GM12878 (cell line): ENCODE measurements around the gene METTL17. TPM values are rescaled to one million over a fixed set of nuclear protein-coding genes. Genes with fewer than 3 reads are reported as not detected.

Experiments used
- ATAC-seq: fragments of 200-7000 bp; cut with Tn5 transposase; 3 replicates; pipeline ENCODE4 v1.9.1; 2020; ENCODE audit warnings: mild to moderate bottlenecking, moderate library complexity
- BruUV-seq: library from RNA; stranded (reverse); fragments of 400-500 nt; replicated peaks from 2 replicates; lab custom pipeline; 2021; lab: Mats Ljungman, UMichigan
- CTCF ChIA-PET: fragments of 300-600 bp; sonication (Branson Sonifier 250); formaldehyde crosslinking; extraction: SDS; loops from one replicate; lab custom pipeline; 2021; ENCODE audit warnings: inconsistent platforms; lab: Yijun Ruan, JAX
- POLR2A ChIA-PET: fragments of 350-600 bp; formaldehyde crosslinking; extraction: SDS; loops from one replicate; lab custom pipeline; 2021; ENCODE audit warnings: inconsistent platforms; lab: Charles Lee
- RAD21 ChIA-PET: fragments of 300-600 bp; sonication (Branson Sonifier 250); formaldehyde crosslinking; loops from one replicate; lab custom pipeline; 2023; ENCODE audit warnings: antibody characterized with exemption; ENCODE audit not compliant: unreplicated experiment; lab: Charles Lee
- SMC1A ChIA-PET: fragments of 300-600 bp; sonication (Branson Sonifier 250); formaldehyde crosslinking; loops from one replicate; lab custom pipeline; 2023; ENCODE audit not compliant: unreplicated experiment, uncharacterized antibody; lab: Charles Lee
- DNase-seq: peaks from one replicate; pipeline ENCODE4 v3.0.0-alpha.2; 2011; ENCODE audit warnings: low read depth, low spot score
- FAIRE-seq: peaks from 3 replicates; lab custom pipeline; 2011; peaks lifted over from hg19 to GRCh38; lab: Jason Lieb, UNC
- H2AFZ ChIP-seq: 2 replicates; pipeline ENCODE4 v1.6.0; 2011; ENCODE audit warnings: low read depth, low read length, control low read depth; ENCODE audit not compliant: control insufficient read depth
- H3K27ac ChIP-seq: 2 replicates; pipeline ENCODE4 v1.5.1; 2011; ENCODE audit warnings: control low read depth; ENCODE audit not compliant: control insufficient read depth, insufficient read depth
- H3K27me3 ChIP-seq, 2 experiments: replicated peaks in 1 of 2; 2 replicates each; pipeline versions ENCODE4 v1.6.0 to v1.6.1; 2011; ENCODE audit warnings: low read length in 1 of 2; ENCODE audit not compliant: control insufficient read depth in 2 of 2, insufficient read depth in 2 of 2
- H3K36me3 ChIP-seq, 2 experiments: 2 replicates each; pipeline ENCODE4 v1.5.1; 2011; ENCODE audit warnings: low read length in 1 of 2; ENCODE audit not compliant: control insufficient read depth in 2 of 2, insufficient read depth in 2 of 2
- H3K4me1 ChIP-seq: 2 replicates; pipeline ENCODE4 v1.6.1; 2011; ENCODE audit warnings: mild to moderate bottlenecking, low read length, moderate library complexity, mixed read lengths; ENCODE audit not compliant: control insufficient read depth, insufficient read depth
- H3K4me2 ChIP-seq: 2 replicates; pipeline ENCODE4 v1.6.0; 2011; ENCODE audit warnings: control low read depth; ENCODE audit not compliant: control insufficient read depth, insufficient read depth
- H3K4me3 ChIP-seq: fragments of 200-600 bp; sonication (generic); 2 replicates; pipeline ENCODE4 v1.5.1; 2016
- H3K79me2 ChIP-seq: 2 replicates; pipeline ENCODE4 v1.6.0; 2011; ENCODE audit warnings: low read length; ENCODE audit not compliant: control insufficient read depth, insufficient read depth
- H3K9ac ChIP-seq: 2 replicates; pipeline ENCODE4 v1.8.0; 2011; ENCODE audit warnings: low read length, control low read depth, mixed read lengths; ENCODE audit not compliant: control insufficient read depth, insufficient read depth
- H3K9me3 ChIP-seq: replicated peaks from 3 replicates; pipeline ENCODE4 v1.5.1; 2011; ENCODE audit warnings: mild to moderate bottlenecking, low read length; ENCODE audit not compliant: control insufficient read depth, insufficient read depth
- H4K20me1 ChIP-seq: 2 replicates; pipeline ENCODE4 v1.6.0; 2011; ENCODE audit not compliant: control insufficient read depth, insufficient read depth
- ASH2L ChIP-seq: fragments of 300-600, 200-600 bp; sonication (generic); IDR thresholded peaks from 2 replicates; pipeline ENCODE4 v1.6.1; 2017; ENCODE audit warnings: low read depth, mild to moderate bottlenecking, borderline replicate concordance
- CBX3 ChIP-seq: fragments of 200-600 bp; sonication (generic); IDR thresholded peaks from 2 replicates; pipeline ENCODE4 v1.6.1; 2016; ENCODE audit warnings: low read depth, borderline replicate concordance
- EP300 ChIP-seq, 2 experiments: fragments of 150-350 bp in 1 of 2; IDR thresholded peaks; 2 replicates each; pipeline ENCODE4 v1.6.1; 2011 to 2012; ENCODE audit warnings: low read depth in 2 of 2, low read length in 2 of 2, borderline replicate concordance in 1 of 2, improper control_type of control experiment in 1 of 2, inconsistent platforms in 1 of 2; ENCODE audit not compliant: control insufficient read depth in 1 of 2
- HDGF ChIP-seq: fragments of 450-650 bp; IDR thresholded peaks from 2 replicates; pipeline ENCODE4 v1.6.1; 2016; ENCODE audit warnings: antibody characterized with exemption
- IKZF2 ChIP-seq, 2 experiments: fragments of 450-650 bp; IDR thresholded peaks; 2 replicates each; pipeline ENCODE4 v1.6.1; 2017; ENCODE audit warnings: mild to moderate bottlenecking in 2 of 2, moderate library complexity in 2 of 2
- KDM1A ChIP-seq: fragments of 200-600 bp; sonication (generic); IDR thresholded peaks from 2 replicates; pipeline ENCODE4 v1.6.1; 2016; ENCODE audit warnings: borderline replicate concordance
- NR2C1 ChIP-seq: fragments of 450-650 bp; IDR thresholded peaks from 2 replicates; pipeline ENCODE4 v1.6.1; 2017; ENCODE audit warnings: antibody characterized with exemption, mild to moderate bottlenecking, moderate library complexity
- PAX5 ChIP-seq: IDR thresholded peaks from 2 replicates; pipeline ENCODE4 v1.6.1; 2011; ENCODE audit warnings: low read depth, low read length, borderline replicate concordance
- SKIL ChIP-seq: fragments of 450-650 bp; IDR thresholded peaks from 2 replicates; pipeline ENCODE4 v1.6.1; 2017; ENCODE audit warnings: mild to moderate bottlenecking, low read depth, inconsistent platforms; ENCODE audit not compliant: poor library complexity, severe bottlenecking
- whole genome bisulfite sequencing: methylation state at CpG from one replicate; pipeline ENCODE4 v1.1.6; 2016; ENCODE audit warnings: low lambda C conversion rate; ENCODE audit not compliant: insufficient replicate concordance, insufficient coverage; ENCODE audit errors: missing lambda C conversion rate; 5-methylcytosine and 5-hydroxymethylcytosine counted together
- in situ Hi-C: fragments of 300-500 bp; cut with MboI; formaldehyde crosslinking; loops from 9 replicates; pipeline ENCODE4 v1.14.3; 2018; ENCODE audit warnings: mixed read lengths
- intact Hi-C: fragments of 100-400 bp; cut with micrococcal nuclease; formaldehyde crosslinking; loops from one replicate; pipeline ENCODE4 v1.14.2; 2022; ENCODE audit not compliant: unreplicated experiment
- polyA plus RNA-seq, 11 experiments: library from polyadenylated mRNA; depleted of rRNA in 4 of 11; unstranded in 6 of 11; stranded (reverse) in 5 of 11; fragments of >200 nt; fragmentation: Nextera tagmentation in 4 of 11; fragmentation: Illumina TruSeq in 1 of 11; extraction: Ambion mirVana in 4 of 11; extraction: Trizol in 1 of 11; gene quantifications; 1 replicate in 1 of 11; 2 replicates in 10 of 11; pipeline versions ENCODE4 v1.2.1 to v1.2.3, GENCODE V29; 2011 to 2016; ENCODE audit warnings: inconsistent platforms in 2 of 11, missing spikeins in 2 of 11, low read depth in 1 of 11
- total RNA-seq, 4 experiments: library from RNA; depleted of rRNA in 3 of 4; stranded (reverse); fragments of >200 nt in 3 of 4; fragmentation: Illumina TruSeq in 1 of 4; extraction: Trizol in 1 of 4; gene quantifications; 2 replicates each; pipeline versions ENCODE4 v1.2.1 to v1.2.3, GENCODE V29; 2013 to 2021

METTL17 gene
- total and polyA plus RNA-seq, 10 of the 15 experiments (the other 5 are each of a cell fraction or from before 2014, with no cell fraction given): 70.4 to 130 (median 97.5) TPM

- TSS peak; percentile 97 for BruUV-seq
- H3K9ac ChIP-seq: peak overlapping the region; percentile 25
These were observed 886 bp upstream of the METTL17 start for GRCh38 chr14:20988717-20989470.

More at GRCh38 chr14:20988717-20989470, 886 bp upstream of the METTL17 start:
- no peaks in the 10 kb centered on the region for H4K20me1 ChIP-seq
- FAIRE-seq (no peak), ATAC-seq (no peak), DNase-seq (no peak)
- POLR2A ChIA-PET: interaction anchor here (1.0 kb wide), 1 partner anchor 310 kb away, joined by 4 read pairs; no protein-coding TSS in a partner anchor
- in situ Hi-C loops (no loop called here), intact Hi-C loops (no loop called here)
- SMC1A ChIA-PET: no interaction called here
- H3K4me2 ChIP-seq: peak overlapping the region; percentile 80
- RAD21 ChIA-PET: no interaction called here
- 0 out of 2 replicates have a peak overlapping the region, but pooled peaks have one; percentile 51 for H3K4me3 ChIP-seq
- peak overlapping the region; percentile 84 for H2AFZ ChIP-seq
- H3K27ac ChIP-seq: peak overlapping the region; percentile 43; the same call in 1 of the 2 replicates
- H3K4me1 ChIP-seq: peaks cover 5% of the 10 kb centered on the region
- H3K79me2 ChIP-seq: peaks cover 16% of the 10 kb centered on the region
- TF ChIP-seq ASH2L: no peak
- TF ChIP-seq NR2C1: no peak
- TF ChIP-seq CBX3: no peak
- TF ChIP-seq SKIL: no peak
- TF ChIP-seq IKZF2 (IDR thresholded peaks at IDR 0.05): no peak
- TF ChIP-seq KDM1A: no peak
- no peak for TF ChIP-seq EP300 (IDR thresholded peaks at IDR 0.05; ENCODE audit: borderline replicate concordance in 1 of 2, control insufficient read depth in 1 of 2, low read depth in 2 of 2, low read length in 2 of 2)
- no peak for TF ChIP-seq PAX5
- TF ChIP-seq HDGF: no peak
- H3K36me3 ChIP-seq: 0 out of 4 replicates have a peak, but pooled peaks cover 0 to 3% of the 10 kb centered on the region in 2 experiments
- no peaks in the 10 kb centered on the region for H3K27me3 ChIP-seq
- H3K9me3 ChIP-seq: no peaks in the 10 kb centered on the region
- 89% methylated on average over 15 of the region's 15 CpGs for WGBS
- CTCF ChIA-PET: interaction anchor here (1.1 kb wide), 1 partner anchor 16 kb away, joined by 5 read pairs; no protein-coding TSS in a partner anchor
